NCI-H2081 treated with DMSO at 0.1 percent for 48 hours (cell line): ENCODE results near the gene BLNK.

Source experiments
- DNase-seq: peaks from one replicate; lab custom pipeline; 2025; lab: John Stamatoyannopoulos, UW

Gene BLNK

GRCh38 chr10:96261930-96262329, 9.4 kb downstream of the BLNK start:
- DNase-seq = no peak

GRCh38 chr10:96261132-96261531, 10.2 kb downstream of the BLNK start:
- no peak for DNase-seq

DNA sequence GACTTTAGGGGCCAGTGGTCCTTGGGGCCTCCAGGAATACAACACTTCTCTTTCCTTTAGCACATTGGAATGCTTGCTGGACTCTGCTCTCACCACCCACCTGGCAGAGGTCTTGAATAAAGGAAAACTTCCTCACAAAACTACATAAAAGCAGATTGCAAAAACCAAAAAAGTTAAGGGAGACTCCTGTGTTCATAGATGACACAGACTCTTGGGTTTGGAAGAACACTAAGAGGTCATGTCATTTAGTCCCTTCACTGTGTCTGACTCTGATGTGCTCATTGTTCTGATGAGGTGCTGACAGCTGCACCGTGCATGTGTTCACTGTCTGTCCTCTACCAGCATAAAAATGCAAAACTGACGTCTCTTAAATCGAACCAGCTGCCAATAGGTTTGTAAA, 11.4 kb downstream of the BLNK start:
- no peak for DNase-seq

DNA sequence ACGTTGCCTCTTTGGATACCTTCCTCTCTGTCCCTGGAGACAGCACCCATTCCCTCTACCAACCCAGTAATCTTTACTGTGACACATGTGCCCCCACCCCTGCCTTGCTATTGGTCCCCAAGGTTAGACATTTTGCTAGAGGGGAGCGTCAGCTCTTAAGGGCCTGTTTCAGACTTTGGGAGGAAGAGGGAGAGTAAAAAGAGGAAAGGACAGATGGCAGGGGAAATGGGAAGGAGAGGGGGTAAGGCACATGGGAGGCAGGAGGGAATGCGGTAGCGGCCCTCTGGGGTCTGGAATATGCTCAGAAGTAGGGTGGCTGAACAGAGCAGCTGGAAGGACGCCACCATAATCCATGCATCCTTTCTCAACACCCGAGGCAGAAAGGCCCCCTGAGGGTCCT, 12.2 kb downstream of the BLNK start:
- DNase-seq = no peak

- no peak for DNase-seq
Observed at GRCh38 chr10:96257944-96258343, 13.4 kb downstream of the BLNK start.

DNA sequence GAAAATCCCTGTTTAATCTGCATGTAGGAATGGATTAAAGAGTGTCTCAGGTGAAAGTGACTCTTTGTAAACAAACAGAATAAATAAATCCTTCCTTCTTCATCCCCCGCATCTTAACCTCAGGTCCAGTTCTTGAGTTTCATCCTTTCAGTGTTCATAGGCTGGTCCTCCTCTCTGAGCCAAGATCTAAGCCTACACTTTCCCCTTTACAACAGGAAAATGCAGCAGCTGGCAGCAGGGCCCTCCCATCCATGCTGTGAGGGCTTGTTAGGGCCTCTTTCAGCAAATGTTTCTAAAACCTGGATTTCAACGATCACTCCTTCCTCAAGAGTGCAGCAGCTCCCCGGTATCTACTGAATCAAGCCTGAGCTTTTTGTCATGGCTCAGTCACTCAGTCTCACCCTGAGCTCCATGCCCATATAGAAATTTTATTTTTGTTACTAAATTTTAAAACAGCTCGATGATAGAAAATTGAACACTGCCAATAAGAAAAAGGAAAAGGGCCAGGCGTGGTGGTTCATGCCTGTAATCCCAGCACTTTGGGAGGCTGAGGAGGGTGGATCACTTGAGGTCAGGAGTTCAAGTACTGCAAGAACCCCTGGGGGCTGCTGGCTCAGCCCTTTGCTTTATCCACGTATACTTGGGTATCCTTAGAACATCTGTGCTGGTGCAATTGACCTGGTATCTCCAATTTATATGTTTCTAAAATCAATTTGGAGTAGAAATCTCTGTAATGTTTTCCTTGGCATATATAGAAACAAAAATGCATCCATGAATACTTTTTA, 15.6 kb downstream of the BLNK start:
- no peak for DNase-seq

DNA sequence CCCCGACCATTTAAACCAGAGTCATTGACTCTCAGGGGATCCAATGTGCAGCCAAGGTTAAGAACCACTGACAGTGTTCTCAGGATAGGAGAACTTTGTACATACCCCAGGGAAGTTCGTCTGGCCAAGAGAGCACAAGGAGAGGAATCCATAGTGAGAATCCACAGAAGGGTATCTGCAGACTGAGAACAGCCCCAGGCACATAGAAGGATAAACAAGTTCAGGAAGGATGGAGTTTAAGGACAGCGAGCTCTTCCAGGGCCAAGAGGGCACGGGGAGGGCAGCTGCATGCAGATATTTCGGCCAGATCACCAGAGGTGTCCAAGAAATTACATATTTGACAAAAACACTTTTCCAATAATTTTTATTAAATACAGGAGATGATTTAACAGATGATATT, 16.4 kb downstream of the BLNK start:
- DNase-seq = no peak

GRCh38 chr10:96252730-96253129, 18.6 kb downstream of the BLNK start:
- no peak for DNase-seq

- DNase-seq = no peak
Observed at GRCh38 chr10:96250349-96250748, 21.0 kb downstream of the BLNK start.

- DNase-seq = no peak
Observed at GRCh38 chr10:96249264-96249663, 22.1 kb downstream of the BLNK start.

DNA sequence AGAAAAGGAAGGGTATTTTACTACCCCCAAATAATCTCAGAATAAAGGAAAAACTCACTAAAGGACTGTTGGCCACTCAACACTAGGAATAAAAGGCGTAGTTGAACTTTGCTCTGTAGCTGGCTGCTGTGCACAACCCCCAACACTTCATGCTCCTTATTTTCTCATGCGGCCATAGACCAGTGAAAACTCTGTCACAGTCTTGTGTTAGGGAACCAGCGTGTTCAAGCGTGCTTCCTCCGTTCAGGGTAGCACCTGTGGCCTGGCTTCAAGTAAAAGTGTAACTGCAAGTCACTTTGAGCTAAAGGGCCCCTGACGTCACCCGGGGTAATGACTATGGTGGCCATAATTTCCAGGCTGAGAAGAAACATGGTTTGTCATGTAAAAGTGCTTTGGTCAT, 27.0 kb downstream of the BLNK start:
- no peak for DNase-seq

GRCh38 chr10:96243296-96243695, 28.1 kb downstream of the BLNK start:
- no peak for DNase-seq

DNA sequence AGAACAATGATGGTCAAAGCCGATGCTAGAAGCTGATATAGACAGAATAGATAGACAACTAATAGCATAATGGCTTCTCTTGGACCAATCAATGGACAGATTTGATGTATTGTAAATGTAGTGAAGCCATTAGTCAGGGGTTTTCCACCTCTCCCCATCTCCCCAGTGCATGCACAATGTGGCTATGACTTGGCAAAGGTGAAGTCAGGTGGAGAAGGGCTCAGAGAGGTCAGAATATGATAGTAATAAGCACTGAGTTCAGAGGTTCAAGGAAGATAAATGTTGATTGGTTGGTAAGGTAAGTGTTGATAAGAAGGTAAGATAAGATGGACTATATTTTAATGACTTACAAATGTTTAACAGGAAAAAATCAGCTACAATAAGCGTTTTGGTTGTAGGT, 28.5 kb downstream of the BLNK start:
- no peak for DNase-seq

- DNase-seq = no peak
Observed at GRCh38 chr10:96238646-96239623, 32.4 kb downstream of the BLNK start.

- no peak for DNase-seq
Observed at GRCh38 chr10:96236876-96237275, 34.5 kb downstream of the BLNK start.

DNA sequence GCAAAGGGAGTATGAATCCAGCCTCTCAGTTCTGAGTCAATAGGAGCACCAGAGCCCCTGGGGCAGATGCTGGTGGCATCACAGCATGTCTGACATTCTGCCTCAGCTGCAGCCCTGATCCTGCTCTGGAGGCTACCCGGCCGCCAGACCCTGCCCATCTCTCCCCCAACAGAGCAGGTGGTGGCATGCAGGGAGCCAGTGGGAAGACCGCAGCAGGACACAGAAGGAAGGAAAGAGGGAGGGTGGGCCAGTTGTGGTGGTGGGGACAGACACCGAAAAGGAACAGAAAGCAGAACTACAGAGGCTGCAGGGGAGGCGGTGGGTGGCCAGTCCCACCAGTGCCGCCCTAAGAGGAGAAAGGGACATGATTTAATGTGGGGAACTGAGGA, 35.3 kb downstream of the BLNK start:
- no peak for DNase-seq

- no peak for DNase-seq
Observed at GRCh38 chr10:96235326-96236089, 35.9 kb downstream of the BLNK start.

GRCh38 chr10:96233959-96234358, 37.4 kb downstream of the BLNK start:
- DNase-seq = no peak

DNA sequence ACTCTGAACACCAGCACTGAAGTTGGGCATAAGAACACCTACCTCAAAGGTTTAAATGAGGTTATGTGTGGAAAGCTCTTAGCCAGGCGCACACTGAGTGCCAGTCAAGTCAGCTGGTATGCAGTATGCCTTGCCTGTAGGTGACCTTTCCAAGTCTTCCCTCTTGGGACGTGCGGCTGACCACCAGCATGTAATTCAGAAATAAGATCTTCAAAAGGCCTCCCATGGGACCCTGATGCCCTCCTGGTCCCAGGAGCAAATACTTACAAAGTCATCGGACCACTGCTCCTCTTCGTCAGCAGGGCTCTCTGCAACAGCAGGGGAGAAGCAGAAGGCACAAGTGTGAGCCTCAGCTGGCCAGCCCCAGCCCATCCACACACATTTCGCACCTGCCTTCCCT, 40.8 kb downstream of the BLNK start:
- DNase-seq = no peak

DNA sequence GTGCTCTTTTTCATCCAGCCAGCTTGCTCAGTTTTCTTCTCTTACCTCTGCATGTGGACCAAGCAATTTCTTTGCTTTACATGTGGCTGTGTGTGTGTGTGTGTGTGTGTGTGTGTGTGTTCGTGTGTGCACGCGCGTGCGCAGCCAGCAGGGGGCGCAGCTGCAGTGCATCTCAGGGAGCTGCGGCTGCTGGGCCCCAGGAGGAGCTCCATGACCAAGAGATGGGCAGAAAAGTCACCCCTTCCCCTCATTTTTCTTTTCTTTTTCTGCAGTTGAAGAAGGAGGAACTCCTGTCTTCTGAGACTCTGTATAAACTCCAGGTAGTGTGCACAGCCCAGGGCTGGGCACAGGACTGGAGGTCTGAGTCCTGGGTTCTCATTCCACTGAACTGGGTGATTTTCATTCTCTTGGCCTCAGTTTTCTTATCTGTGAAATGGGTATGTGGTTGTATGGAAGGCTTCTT, 41.8 kb downstream of the BLNK start:
- DNase-seq = no peak

GRCh38 chr10:96228408-96228994, 42.9 kb downstream of the BLNK start:
- DNase-seq = no peak

DNA sequence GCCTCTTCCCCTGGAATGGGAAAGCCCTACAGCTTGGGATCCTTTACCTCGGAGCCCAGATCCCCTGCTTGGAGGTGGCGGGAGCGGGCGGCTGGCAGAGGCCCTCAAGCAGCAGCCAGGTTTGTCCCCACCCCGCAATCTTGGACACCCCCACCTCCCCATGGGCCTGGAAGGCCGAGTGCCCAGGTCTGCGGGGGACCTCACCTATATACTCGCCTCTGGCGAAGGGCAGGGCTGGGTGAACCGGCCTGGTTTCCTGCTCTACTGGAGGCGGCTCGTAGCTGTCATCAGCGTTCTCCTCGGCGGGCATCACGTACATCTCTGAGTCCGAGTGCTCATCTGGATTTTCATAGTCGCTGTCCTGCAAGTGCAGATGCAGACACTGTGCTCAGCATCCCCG, 44.2 kb downstream of the BLNK start:
- no peak for DNase-seq
